ENCODE measurements around the gene PRDX5. TPM values are rescaled to one million over a fixed set of nuclear protein-coding genes. Genes with fewer than 3 reads are reported as not detected.

PRDX5 gene
- total RNA-seq, 1 experiment from 2014 or later: 254 TPM

- no peak for DNase-seq (ENCODE audit: low spot score)
Measured at GRCh38 chr11:64324692-64325469, 7.0 kb downstream of the PRDX5 start.

GRCh38 chr11:64327375-64327774 is 9.5 kb downstream of the PRDX5 start:
- DNase-seq (ENCODE audit: low spot score): no peak

- DNase-seq (ENCODE audit: low spot score): no peak
Measured at GRCh38 chr11:64327993-64328392, 10.1 kb downstream of the PRDX5 start.

GRCh38 chr11:64330888-64331287 is 13.0 kb downstream of the PRDX5 start:
- DNase-seq (ENCODE audit: low spot score): no peak

- DNase-seq (ENCODE audit: low spot score): peak; percentile 96
Measured at GRCh38 chr11:64331569-64332371, 13.8 kb downstream of the PRDX5 start.

GRCh38 chr11:64333556-64333955 is 15.6 kb downstream of the PRDX5 start:
- DNase-seq (ENCODE audit: low spot score): no peak

- DNase-seq (ENCODE audit: low spot score): peak; percentile 71
Measured at GRCh38 chr11:64334764-64335735, 17.1 kb downstream of the PRDX5 start.

GRCh38 chr11:64337538-64338249 is 19.8 kb downstream of the PRDX5 start:
- DNase-seq (ENCODE audit: low spot score): no peak

- DNase-seq (ENCODE audit: low spot score): no peak
Measured at GRCh38 chr11:64338716-64339115, 20.8 kb downstream of the PRDX5 start.

- DNase-seq (ENCODE audit: low spot score): no peak
Measured at GRCh38 chr11:64339286-64339685, 21.4 kb downstream of the PRDX5 start.

GRCh38 chr11:64339754-64340408 is 22.0 kb downstream of the PRDX5 start, which contains the start of gene CCDC88B:
Gene CCDC88B (plus strand): TSS chr11:64340204. CDS start chr11:64340267, 63 bp downstream.
- no peak for DNase-seq (ENCODE audit: low spot score)

- no peak for DNase-seq (ENCODE audit: low spot score)
Measured at GRCh38 chr11:64340671-64341335, 22.9 kb downstream of the PRDX5 start.

GRCh38 chr11:64341429-64341828 is 23.5 kb downstream of the PRDX5 start:
- no peak for DNase-seq (ENCODE audit: low spot score)

- peak; percentile 93 for DNase-seq (ENCODE audit: low spot score)
Measured at GRCh38 chr11:64341851-64342791, 24.2 kb downstream of the PRDX5 start.

- DNase-seq (ENCODE audit: low spot score): no peak
Measured at GRCh38 chr11:64342869-64343745, 25.2 kb downstream of the PRDX5 start.

GRCh38 chr11:64343767-64344559 is 26.0 kb downstream of the PRDX5 start:
- no peak for DNase-seq (ENCODE audit: low spot score)

- DNase-seq (ENCODE audit: low spot score): no peak
Measured at GRCh38 chr11:64344787-64345186, 26.9 kb downstream of the PRDX5 start.
